ENCODE results near the gene PLB1. TPM values are rescaled to one million over a fixed set of nuclear protein-coding genes. Genes with fewer than 3 reads are reported as not detected.

Gene PLB1
- total RNA-seq, 2 donors from 2014 or later: 19.2 to 29.6 TPM

GRCh38 chr2:28506112-28506910, 10.5 kb downstream of the PLB1 start:
- DNase-seq (ENCODE audit: low spot score): no peak
- H3K4me3 ChIP-seq: no peak overlapping the region
- H3K9me3 ChIP-seq: no peaks in the 10 kb centered on the region
- H3K27ac ChIP-seq: no peak overlapping the region
- H3K4me1 ChIP-seq (ENCODE audit: control insufficient read depth in 1 of 2, low read depth in 2 of 2): no peaks in the 10 kb centered on the region
- H3K36me3 ChIP-seq: no peaks in the 10 kb centered on the region
- no peak for ATAC-seq (ENCODE audit: insufficient number of reproducible peaks, low FRiP score, low read depth)
- TF ChIP-seq, protein P1, sequence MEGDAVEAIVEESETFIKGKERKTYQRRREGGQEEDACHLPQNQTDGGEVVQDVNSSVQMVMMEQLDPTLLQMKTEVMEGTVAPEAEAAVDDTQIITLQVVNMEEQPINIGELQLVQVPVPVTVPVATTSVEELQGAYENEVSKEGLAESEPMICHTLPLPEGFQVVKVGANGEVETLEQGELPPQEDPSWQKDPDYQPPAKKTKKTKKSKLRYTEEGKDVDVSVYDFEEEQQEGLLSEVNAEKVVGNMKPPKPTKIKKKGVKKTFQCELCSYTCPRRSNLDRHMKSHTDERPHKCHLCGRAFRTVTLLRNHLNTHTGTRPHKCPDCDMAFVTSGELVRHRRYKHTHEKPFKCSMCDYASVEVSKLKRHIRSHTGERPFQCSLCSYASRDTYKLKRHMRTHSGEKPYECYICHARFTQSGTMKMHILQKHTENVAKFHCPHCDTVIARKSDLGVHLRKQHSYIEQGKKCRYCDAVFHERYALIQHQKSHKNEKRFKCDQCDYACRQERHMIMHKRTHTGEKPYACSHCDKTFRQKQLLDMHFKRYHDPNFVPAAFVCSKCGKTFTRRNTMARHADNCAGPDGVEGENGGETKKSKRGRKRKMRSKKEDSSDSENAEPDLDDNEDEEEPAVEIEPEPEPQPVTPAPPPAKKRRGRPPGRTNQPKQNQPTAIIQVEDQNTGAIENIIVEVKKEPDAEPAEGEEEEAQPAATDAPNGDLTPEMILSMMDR (IDR thresholded peaks at IDR 0.05): no peak
- no peaks in the 10 kb centered on the region for H3K27me3 ChIP-seq (replicated peaks; ENCODE audit: insufficient read depth)

GRCh38 chr2:28507796-28508764, 12.2 kb downstream of the PLB1 start:
- H3K4me3 ChIP-seq: no peak overlapping the region
- DNase-seq (ENCODE audit: low spot score): no peak

DNA sequence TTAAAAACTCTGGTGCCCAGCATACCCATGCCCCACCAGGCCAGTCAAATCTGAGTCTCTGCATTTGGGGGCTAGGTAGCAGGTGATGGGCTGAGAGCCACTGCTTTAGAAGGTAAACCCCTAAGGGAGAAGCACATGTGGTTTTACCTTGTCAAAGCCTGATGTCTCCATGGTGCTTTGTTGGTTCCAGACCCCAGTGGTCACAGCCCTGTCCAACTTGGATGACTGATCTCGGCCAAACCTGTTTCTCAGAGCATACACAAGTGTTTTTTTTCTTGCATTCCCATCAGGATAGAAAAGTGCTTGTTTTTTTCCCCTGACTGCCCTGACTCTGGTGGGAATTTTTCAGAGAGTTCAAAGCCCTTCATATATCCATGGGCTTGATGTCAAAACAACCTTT, 13.5 kb downstream of the PLB1 start:
- TF ChIP-seq, protein P1 (IDR thresholded peaks at IDR 0.05): no peak
- Histone ChIP-seq H3K36me3 (no peaks in the 10 kb centered on the region), H3K27ac (no peak overlapping the region), H3K4me1 (ENCODE audit: control insufficient read depth in 1 of 2, low read depth in 2 of 2) (no peaks in the 10 kb centered on the region), H3K9me3 (no peaks in the 10 kb centered on the region), H3K27me3 (replicated peaks; ENCODE audit: insufficient read depth) (no peaks in the 10 kb centered on the region), H3K4me3 (no peak overlapping the region)
- ATAC-seq (ENCODE audit: insufficient number of reproducible peaks, low FRiP score, low read depth) (no peak), DNase-seq (ENCODE audit: low spot score) (no peak)

More at GRCh38 chr2:28507796-28508764, 12.2 kb downstream of the PLB1 start:
- H3K27me3 ChIP-seq (replicated peaks; ENCODE audit: insufficient read depth): no peaks in the 10 kb centered on the region
- no peaks in the 10 kb centered on the region for H3K9me3 ChIP-seq
- H3K4me1 ChIP-seq (ENCODE audit: control insufficient read depth in 1 of 2, low read depth in 2 of 2): no peaks in the 10 kb centered on the region
- H3K27ac ChIP-seq: no peak overlapping the region
- TF ChIP-seq, protein P1 (IDR thresholded peaks at IDR 0.05): no peak
- ATAC-seq (ENCODE audit: insufficient number of reproducible peaks, low FRiP score, low read depth): no peak
- no peaks in the 10 kb centered on the region for H3K36me3 ChIP-seq

DNA sequence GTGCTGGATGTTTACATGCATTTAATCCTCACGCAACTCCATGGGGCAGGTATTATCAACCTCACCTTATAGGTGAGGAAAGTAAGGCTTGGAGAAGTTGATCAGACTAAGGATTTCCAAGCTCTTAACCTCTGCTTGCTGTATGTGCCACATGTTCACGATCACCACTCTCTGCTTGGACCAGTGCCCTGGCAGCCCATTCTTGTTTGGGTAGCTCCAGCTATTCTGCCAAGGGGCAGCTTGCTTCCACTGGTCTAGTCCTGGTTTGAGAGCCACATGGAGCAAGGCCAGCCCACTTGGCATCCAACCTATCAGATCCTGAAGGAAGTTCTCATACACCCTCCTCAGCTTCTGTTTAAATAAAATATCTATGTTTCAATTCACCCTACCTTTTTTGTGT, 14.3 kb downstream of the PLB1 start:
- DNase-seq (ENCODE audit: low spot score): no peak
- H3K36me3 ChIP-seq: no peaks in the 10 kb centered on the region
- no peak overlapping the region for H3K27ac ChIP-seq
- ATAC-seq (ENCODE audit: insufficient number of reproducible peaks, low FRiP score, low read depth): no peak
- H3K9me3 ChIP-seq: no peaks in the 10 kb centered on the region
- no peaks in the 10 kb centered on the region for H3K4me1 ChIP-seq (ENCODE audit: control insufficient read depth in 1 of 2, low read depth in 2 of 2)
- H3K27me3 ChIP-seq (replicated peaks; ENCODE audit: insufficient read depth): no peaks in the 10 kb centered on the region
- TF ChIP-seq, protein P1 (IDR thresholded peaks at IDR 0.05): no peak
- no peak overlapping the region for H3K4me3 ChIP-seq

Data from thoracic aorta (tissue), 2 donors.